GM13977 (cell line): ENCODE data around the gene GUCD1.

Source experiments
- DNase-seq: peaks from one replicate; pipeline ENCODE4 v3.0.0; 2012; ENCODE audit warnings: low spot score
- CTCF ChIP-seq: IDR thresholded peaks from 2 replicates; pipeline ENCODE4 v1.5.1; 2012; ENCODE audit warnings: mild to moderate bottlenecking, control low read depth; ENCODE audit not compliant: insufficient read depth; ENCODE audit errors: extremely low read depth, missing control alignments
- in situ Hi-C: fragments of 300-500 bp; cut with MboI; formaldehyde crosslinking; loops from one replicate; pipeline ENCODE4 v1.12.0; 2022; ENCODE audit warnings: low sequenced_read_pairs, low pct_unique_long_range_greater_than_20kb, mixed read lengths, inconsistent platforms; ENCODE audit not compliant: unreplicated experiment

The GUCD1 gene

GRCh38 chr22:24526191-24526590, 28.7 kb downstream of the GUCD1 start:
- in situ Hi-C loops, result loop anchor here (10.0 kb wide), 1 partner anchor 201 kb away; no protein-coding TSS in a partner anchor
- no peak for TF ChIP-seq CTCF
- no peak for DNase-seq

GRCh38 chr22:24525416-24526037, 29.4 kb downstream of the GUCD1 start:
- peak; percentile 91 for TF ChIP-seq CTCF
- DNase-seq, result peak; percentile 81
- in situ Hi-C loops, result loop anchor here (10.0 kb wide), 1 partner anchor 201 kb away; no protein-coding TSS in a partner anchor

- DNase-seq, result no peak
- no peak for TF ChIP-seq CTCF
- in situ Hi-C loops, result loop anchor here (10.0 kb wide), 1 partner anchor 199 kb away; no protein-coding TSS in a partner anchor
Measured at GRCh38 chr22:24523873-24524272, 31.1 kb downstream of the GUCD1 start.

GRCh38 chr22:24521791-24522245, 33.1 kb downstream of the GUCD1 start:
- in situ Hi-C loops, result loop anchor here (10.0 kb wide), 1 partner anchor 197 kb away; no protein-coding TSS in a partner anchor
- DNase-seq, result peak; percentile 66
- TF ChIP-seq CTCF, result peak; percentile 66

GRCh38 chr22:24519496-24519895, 35.4 kb downstream of the GUCD1 start:
- DNase-seq, result no peak
- TF ChIP-seq CTCF, result no peak
- in situ Hi-C loops, result no loop called here

GRCh38 chr22:24518771-24519485, 36.0 kb downstream of the GUCD1 start:
- no peak for DNase-seq
- in situ Hi-C loops, result no loop called here
- TF ChIP-seq CTCF, result no peak
